ENCODE results near the gene TUT4.

DNA sequence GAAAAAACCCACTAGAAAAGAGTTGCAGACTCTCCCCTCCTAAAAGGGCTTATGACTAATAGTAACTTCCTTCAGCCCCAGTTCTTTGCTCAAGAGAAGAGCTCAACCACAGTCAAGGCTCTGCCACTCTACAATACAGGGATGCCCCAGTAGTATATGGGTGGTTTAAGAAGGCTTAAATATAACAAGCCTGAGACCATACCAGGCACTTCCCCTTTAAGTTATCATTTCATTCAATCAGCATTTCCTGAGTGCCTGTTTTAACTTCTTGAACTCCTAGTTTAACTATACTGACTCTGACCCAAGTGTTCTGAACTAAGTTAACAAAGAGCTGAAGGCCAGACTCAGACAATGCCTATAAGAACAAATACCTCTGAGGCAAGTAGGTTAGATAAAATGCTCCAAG, 128.7 kb downstream of the TUT4 start:
- TF ChIP-seq, protein P1, sequence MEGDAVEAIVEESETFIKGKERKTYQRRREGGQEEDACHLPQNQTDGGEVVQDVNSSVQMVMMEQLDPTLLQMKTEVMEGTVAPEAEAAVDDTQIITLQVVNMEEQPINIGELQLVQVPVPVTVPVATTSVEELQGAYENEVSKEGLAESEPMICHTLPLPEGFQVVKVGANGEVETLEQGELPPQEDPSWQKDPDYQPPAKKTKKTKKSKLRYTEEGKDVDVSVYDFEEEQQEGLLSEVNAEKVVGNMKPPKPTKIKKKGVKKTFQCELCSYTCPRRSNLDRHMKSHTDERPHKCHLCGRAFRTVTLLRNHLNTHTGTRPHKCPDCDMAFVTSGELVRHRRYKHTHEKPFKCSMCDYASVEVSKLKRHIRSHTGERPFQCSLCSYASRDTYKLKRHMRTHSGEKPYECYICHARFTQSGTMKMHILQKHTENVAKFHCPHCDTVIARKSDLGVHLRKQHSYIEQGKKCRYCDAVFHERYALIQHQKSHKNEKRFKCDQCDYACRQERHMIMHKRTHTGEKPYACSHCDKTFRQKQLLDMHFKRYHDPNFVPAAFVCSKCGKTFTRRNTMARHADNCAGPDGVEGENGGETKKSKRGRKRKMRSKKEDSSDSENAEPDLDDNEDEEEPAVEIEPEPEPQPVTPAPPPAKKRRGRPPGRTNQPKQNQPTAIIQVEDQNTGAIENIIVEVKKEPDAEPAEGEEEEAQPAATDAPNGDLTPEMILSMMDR (IDR thresholded peaks at IDR 0.05) = no peak
- TF ChIP-seq POLR2A (IDR thresholded peaks at IDR 0.05) = no peak

Data from Peyer's patch (tissue), 4 donors.